D721Med (cell line): ENCODE results near the gene BNC2.

ENCODE experiments used
- DNase-seq: peaks from one replicate; pipeline ENCODE4 v3.0.0; 2011; ENCODE audit warnings: low spot score; ENCODE audit not compliant: insufficient read length
- FAIRE-seq: peaks from 2 replicates; lab custom pipeline; 2011; peaks lifted over from hg19 to GRCh38; lab: Jason Lieb, UNC
- CTCF ChIP-seq: IDR thresholded peaks from 2 replicates; pipeline ENCODE4 v1.5.1; 2012; ENCODE audit warnings: mild to moderate bottlenecking, control low read depth; ENCODE audit not compliant: insufficient read depth; ENCODE audit errors: missing control alignments

BNC2 gene

GRCh38 chr9:16627521-16627920 lies 242.9 kb downstream of the BNC2 start:
- DNase-seq (no peak), FAIRE-seq (no peak)
- no peak for TF ChIP-seq CTCF

GRCh38 chr9:16626577-16627130 lies 243.8 kb downstream of the BNC2 start:
- DNase-seq (no peak), FAIRE-seq (no peak)
- TF ChIP-seq CTCF: no peak

DNA sequence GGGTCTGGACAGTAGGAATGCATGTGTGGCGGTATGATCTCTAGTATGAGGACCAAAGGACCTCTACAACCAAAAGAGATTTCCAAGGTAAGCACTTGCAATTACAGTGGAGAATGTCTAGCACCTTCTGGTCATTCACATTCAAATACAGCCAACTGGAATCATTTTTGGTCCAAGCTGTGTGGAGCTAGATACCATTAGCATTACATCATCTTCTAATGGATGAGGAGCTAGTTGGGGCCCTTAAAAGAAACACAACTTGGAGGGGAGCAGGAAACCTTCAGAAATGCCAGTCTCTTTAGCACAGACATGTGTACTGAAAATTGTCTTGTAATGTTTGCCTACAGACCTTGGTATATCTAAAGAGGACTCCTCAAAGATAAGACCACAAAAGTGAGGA lies 244.7 kb downstream of the BNC2 start:
- TF ChIP-seq CTCF: no peak
- FAIRE-seq: no peak
- no peak for DNase-seq

DNA sequence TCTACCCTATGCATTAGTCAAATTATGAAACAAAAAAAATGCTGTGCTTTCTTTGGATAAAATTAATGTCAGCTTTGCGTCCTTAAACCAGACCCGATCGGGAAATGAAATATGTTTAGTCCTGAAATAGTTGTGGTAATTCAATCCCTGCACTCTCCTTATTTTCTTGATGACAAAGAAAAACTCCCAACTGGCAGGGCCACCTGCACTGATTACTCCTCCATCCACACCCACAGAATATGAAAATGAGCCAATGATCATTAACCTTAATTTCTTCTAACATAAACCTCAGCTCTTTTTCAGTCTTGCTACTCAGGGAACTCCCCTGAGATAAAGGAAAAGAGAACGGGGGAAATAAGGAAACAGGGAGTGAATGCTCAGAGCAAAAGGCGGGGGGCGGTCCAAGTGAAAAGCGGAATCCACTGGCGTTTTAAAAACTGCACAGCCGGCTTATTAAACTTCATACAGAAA lies 245.3 kb downstream of the BNC2 start:
- FAIRE-seq (no peak), DNase-seq (no peak)
- no peak for TF ChIP-seq CTCF

DNA sequence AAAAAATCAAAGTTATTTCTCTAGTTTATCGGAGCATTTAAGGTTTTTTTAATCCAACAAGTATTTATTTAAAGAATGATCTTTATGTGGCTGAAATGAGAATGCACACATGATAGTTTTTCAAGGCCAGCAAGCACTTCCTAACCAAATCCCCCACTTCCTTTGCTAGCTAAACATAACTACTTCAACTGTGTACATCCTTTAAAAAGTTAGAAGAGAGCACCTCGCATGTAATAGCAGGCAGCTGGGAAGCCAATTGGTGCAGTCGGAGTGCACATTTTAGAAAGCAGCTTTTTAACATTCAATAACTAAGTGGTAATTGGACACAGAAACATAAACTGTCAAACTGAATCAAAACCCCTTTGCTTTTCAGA lies 245.7 kb downstream of the BNC2 start:
- DNase-seq: no peak
- no peak for FAIRE-seq
- no peak for TF ChIP-seq CTCF

GRCh38 chr9:16623989-16624743 lies 246.3 kb downstream of the BNC2 start:
- no peak for TF ChIP-seq CTCF
- FAIRE-seq: no peak
- no peak for DNase-seq

DNA sequence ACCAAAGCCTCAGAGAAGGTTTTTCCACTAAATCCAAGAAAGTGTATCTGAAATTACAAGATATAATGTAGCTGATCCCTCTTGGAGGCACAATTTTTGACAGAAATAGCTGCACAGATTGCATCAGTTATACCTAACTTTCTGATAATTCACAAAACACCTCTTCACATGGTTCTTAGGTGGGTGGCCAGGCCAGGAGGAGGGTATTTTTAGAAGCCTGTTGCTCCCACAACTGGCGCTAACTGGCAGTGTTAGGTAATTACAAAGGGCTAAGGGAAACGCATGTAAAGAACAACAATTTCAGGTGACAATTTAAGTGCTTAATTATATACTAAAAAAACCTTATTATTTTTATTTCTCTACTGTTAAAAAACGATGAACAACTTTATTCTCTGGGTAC lies 247.9 kb downstream of the BNC2 start:
- FAIRE-seq (no peak), DNase-seq (no peak)
- no peak for TF ChIP-seq CTCF
